HCT116 (cell line): ENCODE measurements around the gene PHF3. TPM values are rescaled to one million over a fixed set of nuclear protein-coding genes. Genes with fewer than 3 reads are reported as not detected.
"Not testable (repeated sequence)": the region's sequence is repeated elsewhere in the genome, so short reads cannot be mapped to it uniquely, and the experiment has no call there.

Source experiments
- ATAC-seq: fragments of 200-7000 bp; cut with Tn5 transposase; 2 replicates; pipeline ENCODE4 v1.9.1; 2020; ENCODE audit warnings: mild to moderate bottlenecking, moderate library complexity
- BruUV-seq: library from RNA; stranded (reverse); fragments of 400-500 nt; replicated peaks from 2 replicates; lab custom pipeline; 2021; lab: Mats Ljungman, UMichigan
- CTCF ChIA-PET: fragments of 300-600 bp; sonication (Branson Sonifier 250); formaldehyde crosslinking; loops from one replicate; lab custom pipeline; 2021; ENCODE audit warnings: antibody characterized with exemption; lab: Charles Lee
- POLR2A ChIA-PET: fragments of 300-600, 350-600 bp; sonication (Branson Sonifier 250); formaldehyde crosslinking; loops from one replicate; lab custom pipeline; 2021; ENCODE audit warnings: antibody characterized with exemption; lab: Charles Lee
- RAD21 ChIA-PET, 2 experiments: fragments of 300-600 bp; sonication (Branson Sonifier 250); formaldehyde crosslinking; loops; one replicate each; lab custom pipeline; 2023; ENCODE audit warnings: low total read pairs in 2 of 2; ENCODE audit not compliant: uncharacterized antibody in 2 of 2, unreplicated experiment in 2 of 2, low non-redundant PET in 1 of 2; lab: Charles Lee
- DNase-seq: peaks from one replicate; pipeline ENCODE4 v3.0.0-alpha.2; 2010; ENCODE audit warnings: low read depth, low spot score
- H2AFZ ChIP-seq: fragments of 200-600 bp; shearing (Covaris generic), sonication (generic); 2 replicates; pipeline ENCODE4 v1.6.1; 2017; ENCODE audit warnings: low read depth, mixed run types, mixed read lengths, antibody characterized with exemption, low read length; ENCODE audit not compliant: poor library complexity, severe bottlenecking
- H3K27ac ChIP-seq: 2 replicates; pipeline ENCODE4 v1.5.1; 2012; ENCODE audit warnings: low read depth, low read length
- H3K27me3 ChIP-seq: fragments of 200-600 bp; sonication (generic); 2 replicates; pipeline ENCODE4 v1.6.1; 2016; ENCODE audit warnings: mixed run types, low read length, mixed read lengths; ENCODE audit not compliant: insufficient read depth
- H3K36me3 ChIP-seq, 2 experiments: fragments of 200-500 bp in 1 of 2; fragments of 200-600 bp in 1 of 2; sonication (Bioruptor generic) in 1 of 2; sonication (generic) in 1 of 2; 2 replicates each; pipeline versions ENCODE4 v1.5.1 to v1.6.1; 2014 to 2016; ENCODE audit warnings: low read length in 2 of 2, inconsistent platforms in 1 of 2, mixed read lengths in 1 of 2, mixed run types in 1 of 2; ENCODE audit not compliant: insufficient read depth in 2 of 2, control insufficient read depth in 1 of 2
- H3K4me1 ChIP-seq, 2 experiments: fragments of 200-600 bp in 1 of 2; sonication (generic) in 1 of 2; 2 replicates each; pipeline versions ENCODE4 v1.5.1 to v1.6.1; 2012 to 2017; ENCODE audit warnings: low read length in 2 of 2, inconsistent platforms in 1 of 2, mild to moderate bottlenecking in 1 of 2, mixed read lengths in 1 of 2, mixed run types in 1 of 2, moderate library complexity in 1 of 2; ENCODE audit not compliant: insufficient read depth in 2 of 2, control insufficient read depth in 1 of 2
- H3K4me2 ChIP-seq: fragments of 200-600 bp; sonication (generic); 2 replicates; pipeline ENCODE4 v1.6.1; 2017; ENCODE audit warnings: mixed run types, low read length, mixed read lengths
- H3K4me3 ChIP-seq, 2 experiments: fragments of 200-600 bp in 1 of 2; sonication (generic) in 1 of 2; replicated peaks in 1 of 2; 2 replicates each; pipeline ENCODE4 v1.5.1; 2011 to 2016; ENCODE audit warnings: low read length in 2 of 2, control low read depth in 1 of 2, low read depth in 1 of 2, mild to moderate bottlenecking in 1 of 2, mixed read lengths in 1 of 2, mixed run types in 1 of 2
- H3K79me2 ChIP-seq: fragments of 200-600 bp; sonication (generic); 2 replicates; pipeline ENCODE4 v1.6.1; 2017; ENCODE audit warnings: mild to moderate bottlenecking, mixed run types, low read length, moderate library complexity, mixed read lengths; ENCODE audit not compliant: insufficient read depth
- H3K9ac ChIP-seq: fragments of 200-600 bp; sonication (generic); 2 replicates; pipeline ENCODE4 v1.6.1; 2016; ENCODE audit warnings: low read length, mixed read lengths
- H3K9me2 ChIP-seq: fragments of 200-600 bp; sonication (generic), shearing (Covaris generic); 2 replicates; pipeline ENCODE4 v1.6.1; 2017; ENCODE audit warnings: mixed run types, mild to moderate bottlenecking, moderate library complexity; ENCODE audit not compliant: insufficient read depth
- H3K9me3 ChIP-seq, 2 experiments: fragments of 200-500 bp in 1 of 2; fragments of 200-600 bp in 1 of 2; sonication (Bioruptor generic) in 1 of 2; sonication (generic) in 1 of 2; 2 replicates each; pipeline ENCODE4 v1.6.1; 2014 to 2017; ENCODE audit warnings: low read length in 2 of 2, mixed read lengths in 2 of 2, inconsistent platforms in 1 of 2, low read depth in 1 of 2, mild to moderate bottlenecking in 1 of 2, mixed run types in 1 of 2, moderate library complexity in 1 of 2; ENCODE audit not compliant: control insufficient read depth in 1 of 2, insufficient read depth in 1 of 2
- H4K20me1 ChIP-seq: fragments of 200-600 bp; sonication (generic), shearing (Covaris generic); 2 replicates; pipeline ENCODE4 v1.6.1; 2017; ENCODE audit warnings: mixed run types, mild to moderate bottlenecking, moderate library complexity; ENCODE audit not compliant: insufficient read depth
- EZH2 ChIP-seq: fragments of 200-600 bp; sonication (generic); IDR thresholded peaks from 2 replicates; pipeline ENCODE4 v1.6.1; 2017; ENCODE audit warnings: antibody characterized with exemption, mixed run types
- SIN3A ChIP-seq: IDR thresholded peaks from 2 replicates; pipeline ENCODE4 v1.6.1; 2012; ENCODE audit warnings: low read depth
- SRF ChIP-seq: IDR thresholded peaks from 2 replicates; pipeline ENCODE4 v1.6.1; 2012; ENCODE audit warnings: low read depth
- intact Hi-C: fragments of 100-400 bp; cut with micrococcal nuclease; formaldehyde crosslinking; loops from 2 replicates; pipeline ENCODE4 v1.10.0; 2022
- total RNA-seq: library from RNA; stranded (reverse); gene quantifications from one replicate; pipeline ENCODE4 v1.2.1, GENCODE V29; 2021; ENCODE audit not compliant: unreplicated experiment

The PHF3 gene
- total RNA-seq, 1 experiment from 2014 or later, result 51.1 TPM

DNA sequence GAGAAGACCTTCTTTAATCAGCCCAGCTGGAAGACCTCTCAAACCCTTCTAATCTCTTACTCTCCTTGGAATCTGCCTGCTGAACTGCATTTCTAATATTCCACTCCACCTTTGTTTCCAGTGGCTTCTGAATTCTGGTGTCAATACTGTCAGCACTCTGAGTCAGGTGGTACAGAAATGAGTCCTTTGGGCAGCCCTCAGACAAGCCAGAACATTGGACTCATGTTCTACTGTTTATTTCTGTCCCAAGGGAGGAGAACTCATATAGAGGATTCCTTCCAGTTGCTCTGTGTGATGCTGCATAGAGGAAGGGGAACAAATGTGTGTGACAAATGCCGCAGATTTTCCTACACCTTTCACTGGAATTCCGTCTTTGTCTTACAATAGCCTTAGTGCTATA is 114.8 kb downstream of the PHF3 start:
- Histone ChIP-seq H3K4me3 (no peak overlapping the region), H3K9me2 (no peaks in the 10 kb centered on the region), H4K20me1 (no peaks in the 10 kb centered on the region), H2AFZ (no peak overlapping the region), H3K36me3 (no peaks in the 10 kb centered on the region), H3K27me3 (no peaks in the 10 kb centered on the region), H3K9ac (no peak overlapping the region), H3K79me2 (no peaks in the 10 kb centered on the region), H3K27ac (no peak overlapping the region), H3K9me3 (no peaks in the 10 kb centered on the region), H3K4me2 (no peak overlapping the region), H3K4me1 (no peaks in the 10 kb centered on the region)
- TF ChIP-seq EZH2, result no peak
- TF ChIP-seq SRF, result no peak
- BruUV-seq, result no TSS peak
- ChIA-PET CTCF (interaction anchor here (1.2 kb wide), 1 partner anchor 14 kb away, joined by 5 read pairs; no protein-coding TSS in a partner anchor), RAD21 (no interaction called here), POLR2A (no interaction called here)
- ATAC-seq (no peak), DNase-seq (no peak)
- intact Hi-C loops, result no loop called here

DNA sequence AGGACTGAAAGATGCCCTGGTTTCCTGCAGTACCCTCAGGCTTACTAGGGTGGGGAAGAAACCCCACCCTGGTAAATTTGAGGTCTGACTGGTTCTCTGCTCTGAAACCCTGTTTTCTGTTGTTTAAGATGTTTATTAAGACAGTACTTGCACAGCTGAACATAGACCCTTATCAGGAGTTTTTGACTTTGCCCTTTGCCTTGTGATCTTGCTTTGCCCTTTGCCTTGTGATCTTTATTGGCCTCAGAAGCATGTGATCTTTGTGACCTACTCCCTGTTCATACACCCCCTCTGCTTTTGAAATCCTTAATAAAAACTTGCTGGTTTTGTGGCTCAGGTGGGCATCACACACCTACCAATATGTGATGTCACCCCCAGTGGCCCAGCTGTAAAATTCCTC is 121.7 kb downstream of the PHF3 start:
- BruUV-seq, H2AFZ ChIP-seq, CTCF ChIA-PET, intact Hi-C loops, H4K20me1 ChIP-seq, RAD21 ChIA-PET, H3K4me2 ChIP-seq, H3K36me3 ChIP-seq, H3K27me3 ChIP-seq, H3K9me2 ChIP-seq, H3K4me1 ChIP-seq, H3K4me3 ChIP-seq, H3K27ac ChIP-seq, ATAC-seq, DNase-seq, H3K9me3 ChIP-seq, H3K9ac ChIP-seq, POLR2A ChIA-PET, H3K79me2 ChIP-seq: not testable (repeated sequence)

DNA sequence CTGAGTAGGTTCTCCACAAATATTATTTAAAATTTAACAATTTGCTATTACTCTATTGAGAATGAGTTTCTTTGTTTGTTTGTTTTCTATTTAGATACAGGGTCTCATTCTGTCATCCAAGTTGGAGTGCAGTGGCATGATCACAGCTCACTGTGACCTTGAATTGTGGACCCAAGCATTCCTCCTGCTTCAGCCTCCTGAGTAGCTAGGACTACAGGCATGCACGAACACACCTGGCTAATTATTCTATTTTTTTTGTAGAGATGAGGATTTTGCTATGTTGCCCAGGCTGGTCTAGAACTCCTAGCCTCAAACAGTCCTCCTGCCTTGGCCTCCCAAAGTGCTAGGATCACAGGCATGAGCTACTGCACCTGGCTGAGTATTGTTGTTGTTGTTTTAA is 122.2 kb downstream of the PHF3 start:
- intact Hi-C loops, result no loop called here
- no peaks in the 10 kb centered on the region for H3K79me2 ChIP-seq
- H3K27me3 ChIP-seq, result no peaks in the 10 kb centered on the region
- no peak overlapping the region for H3K4me3 ChIP-seq
- H4K20me1 ChIP-seq, result no peaks in the 10 kb centered on the region
- no TSS peak for BruUV-seq
- TF ChIP-seq SIN3A, result no peak
- H3K4me1 ChIP-seq, result no peaks in the 10 kb centered on the region
- POLR2A ChIA-PET, result no interaction called here
- DNase-seq (no peak), ATAC-seq (no peak)
- H2AFZ ChIP-seq, result no peak overlapping the region
- CTCF ChIA-PET, result interaction anchor here (2.8 kb wide), 1 partner anchor 405 kb away, joined by 11 read pairs; no protein-coding TSS in a partner anchor
- H3K27ac ChIP-seq, result no peak overlapping the region
- RAD21 ChIA-PET, result no interaction called here
- H3K36me3 ChIP-seq, result no peaks in the 10 kb centered on the region
- no peak overlapping the region for H3K9ac ChIP-seq
- no peak overlapping the region for H3K4me2 ChIP-seq
- no peaks in the 10 kb centered on the region for H3K9me3 ChIP-seq
- H3K9me2 ChIP-seq, result no peaks in the 10 kb centered on the region
